SK-N-SH treated with all-trans-retinoic acid at 6 μM for 48 hours (cell line): ENCODE data around the gene GRB7.

Experiments
- ATAC-seq: fragments of 200-7000 bp; cut with Tn5 transposase; 3 replicates; pipeline ENCODE4 v1.9.1; 2020; ENCODE audit warnings: mild to moderate bottlenecking, moderate library complexity
- ARNTL ChIP-seq: fragments of 450-650 bp; formaldehyde crosslinking; IDR thresholded peaks from 2 replicates; pipeline ENCODE4 v1.5.0; 2020; ENCODE audit warnings: low read depth, mild to moderate bottlenecking, moderate library complexity, borderline replicate concordance
- BACH2 ChIP-seq: fragments of 250-450 bp; sonication (Bioruptor Pico); IDR thresholded peaks from 2 replicates; pipeline ENCODE4 v1.9.0; 2021; ENCODE audit warnings: mild to moderate bottlenecking, borderline replicate concordance
- CSDC2 ChIP-seq: fragments of 250-450 bp; sonication (Bioruptor Pico); IDR thresholded peaks from 2 replicates; pipeline ENCODE4 v1.5.0; 2020; ENCODE audit warnings: mild to moderate bottlenecking, moderate library complexity
- CSRNP3 ChIP-seq: fragments of 250-450 bp; sonication (Bioruptor Pico); IDR thresholded peaks from 2 replicates; pipeline ENCODE4 v1.5.1; 2021; ENCODE audit warnings: mild to moderate bottlenecking, moderate library complexity
- ESRRG ChIP-seq: fragments of 250-450 bp; sonication (Bioruptor Pico); IDR thresholded peaks from 2 replicates; pipeline ENCODE4 v1.6.1; 2021; ENCODE audit warnings: mild to moderate bottlenecking
- GLIS3 ChIP-seq: fragments of 250-450 bp; sonication (Bioruptor Pico); IDR thresholded peaks from 2 replicates; pipeline ENCODE4 v1.5.0; 2020; ENCODE audit warnings: mild to moderate bottlenecking, moderate library complexity
- ISL1 ChIP-seq: fragments of 250-450 bp; sonication (Bioruptor Pico); IDR thresholded peaks from 2 replicates; pipeline ENCODE4 v2.1.2; 2022; ENCODE audit warnings: mild to moderate bottlenecking, moderate library complexity
- OSR1 ChIP-seq: fragments of 250-450 bp; sonication (Bioruptor Pico); IDR thresholded peaks from 2 replicates; pipeline ENCODE4 v1.8.0; 2022; ENCODE audit warnings: moderate library complexity, mild to moderate bottlenecking, inconsistent platforms
- PPARA ChIP-seq: fragments of 250-450 bp; sonication (Bioruptor Pico); IDR thresholded peaks from 2 replicates; pipeline ENCODE4 v1.5.0; 2020; ENCODE audit warnings: mild to moderate bottlenecking, borderline replicate concordance
- RARB ChIP-seq: fragments of 250-450 bp; sonication (Bioruptor Pico); IDR thresholded peaks from 2 replicates; pipeline ENCODE4 v1.8.0; 2021; ENCODE audit warnings: mild to moderate bottlenecking, moderate library complexity
- TCF4 ChIP-seq: fragments of 250-450 bp; sonication (Bioruptor Pico); IDR thresholded peaks from 2 replicates; pipeline ENCODE4 v1.8.0; 2021; ENCODE audit warnings: mild to moderate bottlenecking, moderate library complexity, borderline replicate concordance
- TOX ChIP-seq: fragments of 250-450 bp; sonication (Bioruptor Pico); IDR thresholded peaks from 2 replicates; pipeline ENCODE4 v1.8.0; 2021; ENCODE audit warnings: mild to moderate bottlenecking, moderate library complexity, borderline replicate concordance
- TSHZ2 ChIP-seq: fragments of 250-450 bp; sonication (Bioruptor Pico); IDR thresholded peaks from 2 replicates; pipeline ENCODE4 v1.5.0; 2020; ENCODE audit warnings: mild to moderate bottlenecking, moderate library complexity
- ZC3H10 ChIP-seq: fragments of 250-450 bp; sonication (Bioruptor Pico); IDR thresholded peaks from 2 replicates; pipeline ENCODE4 v1.5.1; 2021; ENCODE audit warnings: mild to moderate bottlenecking, moderate library complexity
- ZFP3 ChIP-seq: fragments of 250-450 bp; sonication (Bioruptor Pico); IDR thresholded peaks from 2 replicates; pipeline ENCODE4 v1.5.0; 2020; ENCODE audit warnings: mild to moderate bottlenecking, moderate library complexity
- ZFP30 ChIP-seq: fragments of 450-650 bp; formaldehyde crosslinking; IDR thresholded peaks from 2 replicates; pipeline ENCODE4 v1.5.0; 2022; ENCODE audit warnings: mild to moderate bottlenecking, moderate library complexity
- ZNF565 ChIP-seq: fragments of 450-650 bp; formaldehyde crosslinking; conservative IDR thresholded peaks from 2 replicates; pipeline ENCODE4 v1.5.0; 2020; ENCODE audit warnings: low read depth, mild to moderate bottlenecking, moderate library complexity
- ZNF70 ChIP-seq: fragments of 450-650 bp; formaldehyde crosslinking; IDR thresholded peaks from 2 replicates; pipeline ENCODE4 v1.5.0; 2020; ENCODE audit warnings: mild to moderate bottlenecking, moderate library complexity
- ZNF8 ChIP-seq: fragments of 450-650 bp; formaldehyde crosslinking; IDR thresholded peaks from 2 replicates; pipeline ENCODE4 v1.5.0; 2020; ENCODE audit warnings: mild to moderate bottlenecking, moderate library complexity
- TF ChIP-seq, protein P1 (sequence below): fragments of 250-450 bp; sonication (Bioruptor Pico); IDR thresholded peaks from 2 replicates; pipeline ENCODE4 v1.8.0; 2020; ENCODE audit warnings: mild to moderate bottlenecking, moderate library complexity, borderline replicate concordance
- TF ChIP-seq, protein P2 (sequence below): fragments of 250-450 bp; sonication (Bioruptor Pico); IDR thresholded peaks from 2 replicates; pipeline ENCODE4 v1.5.1; 2020; ENCODE audit warnings: low read depth, mild to moderate bottlenecking, moderate library complexity

The GRB7 gene

DNA sequence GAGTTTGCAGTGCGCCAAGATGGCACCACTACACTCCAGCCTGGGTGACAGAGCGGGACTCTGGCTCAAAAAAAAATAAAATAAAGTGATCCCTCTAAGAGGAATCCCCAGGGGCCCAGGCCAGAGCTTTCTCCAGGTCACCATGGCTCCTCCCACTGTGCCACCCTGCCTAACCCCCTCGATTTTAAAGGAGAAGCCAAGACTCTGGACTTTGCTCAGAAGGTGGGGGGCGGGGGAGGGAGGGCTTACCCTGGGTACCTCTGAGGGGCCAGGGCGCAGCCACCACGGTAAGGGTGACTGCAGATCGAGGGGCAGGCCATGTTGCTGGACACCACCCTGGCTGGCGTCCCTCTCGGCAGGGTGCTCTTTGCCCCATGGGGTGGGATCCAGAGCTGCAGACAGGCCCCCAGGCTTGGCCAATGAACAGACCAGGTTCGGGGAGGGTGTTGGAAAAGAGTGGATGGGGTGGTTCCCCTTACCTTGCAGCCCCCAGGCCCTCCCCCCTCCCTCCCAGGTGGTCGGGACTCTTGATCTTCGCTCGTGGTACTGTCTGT is 455 bp upstream of the GRB7 start:
- no peak for ATAC-seq
- TF ChIP-seq TCF4 (CRISPR knock-in tag), result no peak
- TF ChIP-seq, protein P1, sequence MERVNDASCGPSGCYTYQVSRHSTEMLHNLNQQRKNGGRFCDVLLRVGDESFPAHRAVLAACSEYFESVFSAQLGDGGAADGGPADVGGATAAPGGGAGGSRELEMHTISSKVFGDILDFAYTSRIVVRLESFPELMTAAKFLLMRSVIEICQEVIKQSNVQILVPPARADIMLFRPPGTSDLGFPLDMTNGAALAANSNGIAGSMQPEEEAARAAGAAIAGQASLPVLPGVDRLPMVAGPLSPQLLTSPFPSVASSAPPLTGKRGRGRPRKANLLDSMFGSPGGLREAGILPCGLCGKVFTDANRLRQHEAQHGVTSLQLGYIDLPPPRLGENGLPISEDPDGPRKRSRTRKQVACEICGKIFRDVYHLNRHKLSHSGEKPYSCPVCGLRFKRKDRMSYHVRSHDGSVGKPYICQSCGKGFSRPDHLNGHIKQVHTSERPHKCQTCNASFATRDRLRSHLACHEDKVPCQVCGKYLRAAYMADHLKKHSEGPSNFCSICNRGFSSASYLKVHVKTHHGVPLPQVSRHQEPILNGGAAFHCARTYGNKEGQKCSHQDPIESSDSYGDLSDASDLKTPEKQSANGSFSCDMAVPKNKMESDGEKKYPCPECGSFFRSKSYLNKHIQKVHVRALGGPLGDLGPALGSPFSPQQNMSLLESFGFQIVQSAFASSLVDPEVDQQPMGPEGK (CRISPR knock-in tag), result no peak
- TF ChIP-seq TOX (CRISPR knock-in tag), result no peak
- no peak for TF ChIP-seq GLIS3 (CRISPR knock-in tag)
- no peak for TF ChIP-seq ZFP30 (CRISPR knock-in tag)
- no peak for TF ChIP-seq CSRNP3 (CRISPR knock-in tag)
- no peak for TF ChIP-seq ARNTL (CRISPR knock-in tag)
- no peak for TF ChIP-seq ISL1
- TF ChIP-seq, protein P2, sequence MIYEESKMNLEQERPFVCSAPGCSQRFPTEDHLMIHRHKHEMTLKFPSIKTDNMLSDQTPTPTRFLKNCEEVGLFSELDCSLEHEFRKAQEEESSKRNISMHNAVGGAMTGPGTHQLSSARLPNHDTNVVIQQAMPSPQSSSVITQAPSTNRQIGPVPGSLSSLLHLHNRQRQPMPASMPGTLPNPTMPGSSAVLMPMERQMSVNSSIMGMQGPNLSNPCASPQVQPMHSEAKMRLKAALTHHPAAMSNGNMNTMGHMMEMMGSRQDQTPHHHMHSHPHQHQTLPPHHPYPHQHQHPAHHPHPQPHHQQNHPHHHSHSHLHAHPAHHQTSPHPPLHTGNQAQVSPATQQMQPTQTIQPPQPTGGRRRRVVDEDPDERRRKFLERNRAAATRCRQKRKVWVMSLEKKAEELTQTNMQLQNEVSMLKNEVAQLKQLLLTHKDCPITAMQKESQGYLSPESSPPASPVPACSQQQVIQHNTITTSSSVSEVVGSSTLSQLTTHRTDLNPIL (CRISPR knock-in tag), result no peak
- TF ChIP-seq CSDC2 (CRISPR knock-in tag), result no peak
- no peak for TF ChIP-seq RARB (CRISPR knock-in tag)
- no peak for TF ChIP-seq ZNF565 (CRISPR knock-in tag)

GRCh38 chr17:39738568-39738901 is 797 bp downstream of the GRB7 start:
- TF ChIP-seq ISL1, result no peak
- TF ChIP-seq ZNF70 (CRISPR knock-in tag), result no peak
- TF ChIP-seq PPARA (CRISPR knock-in tag), result no peak
- no peak for TF ChIP-seq CSRNP3 (CRISPR knock-in tag)
- TF ChIP-seq ARNTL (CRISPR knock-in tag), result no peak
- TF ChIP-seq OSR1 (CRISPR knock-in tag), result no peak
- TF ChIP-seq CSDC2 (CRISPR knock-in tag), result no peak
- no peak for TF ChIP-seq TSHZ2 (CRISPR knock-in tag)
- no peak for TF ChIP-seq BACH2 (CRISPR knock-in tag)
- TF ChIP-seq GLIS3 (CRISPR knock-in tag), result no peak
- no peak for TF ChIP-seq ZNF565 (CRISPR knock-in tag)
- ATAC-seq, result no peak

- ATAC-seq, result 0 out of 3 replicates have a peak, but pooled peaks have one; percentile 10
- no peak for TF ChIP-seq CSDC2 (CRISPR knock-in tag)
- no peak for TF ChIP-seq ESRRG (CRISPR knock-in tag)
- no peak for TF ChIP-seq GLIS3 (CRISPR knock-in tag)
- no peak for TF ChIP-seq ZFP3 (CRISPR knock-in tag)
- no peak for TF ChIP-seq ZNF8
- no peak for TF ChIP-seq TCF4 (CRISPR knock-in tag)
- TF ChIP-seq OSR1 (CRISPR knock-in tag), result no peak
- TF ChIP-seq ARNTL (CRISPR knock-in tag), result no peak
- no peak for TF ChIP-seq ZC3H10 (CRISPR knock-in tag)
- TF ChIP-seq ZNF565 (CRISPR knock-in tag), result no peak
- no peak for TF ChIP-seq PPARA (CRISPR knock-in tag)
- no peak for TF ChIP-seq BACH2 (CRISPR knock-in tag)
- TF ChIP-seq, protein P2 (CRISPR knock-in tag), result no peak
- TF ChIP-seq ISL1, result no peak
- TF ChIP-seq CSRNP3 (CRISPR knock-in tag), result no peak
These were observed 1.5 kb downstream of the GRB7 start for GRCh38 chr17:39738983-39739884.
